CD4-positive, alpha-beta T cell treated with Interferon alpha-2 for 1 hour (primary cell): ENCODE data around the gene TMEM14C.

Experiments
- DNase-seq, 2 donors: peaks; one replicate each; pipeline ENCODE4 v3.0.0-alpha.2; 2020 to 2022

The TMEM14C gene

GRCh38 chr6:10771371-10771894 is 48.6 kb downstream of the TMEM14C start:
- DNase-seq: no peak

- DNase-seq: no peak
Observed at GRCh38 chr6:10778230-10778629, 55.4 kb downstream of the TMEM14C start.

GRCh38 chr6:10779076-10779475 is 56.2 kb downstream of the TMEM14C start:
- DNase-seq: no peak
